Measurements from ENCODE around the gene SLC38A9. TPM values are rescaled to one million over a fixed set of nuclear protein-coding genes. Genes with fewer than 3 reads are reported as not detected.
"Not testable (repeated sequence)": the region's sequence is repeated elsewhere in the genome, so short reads cannot be mapped to it uniquely, and the experiment has no call there.

Gene SLC38A9, protein sequence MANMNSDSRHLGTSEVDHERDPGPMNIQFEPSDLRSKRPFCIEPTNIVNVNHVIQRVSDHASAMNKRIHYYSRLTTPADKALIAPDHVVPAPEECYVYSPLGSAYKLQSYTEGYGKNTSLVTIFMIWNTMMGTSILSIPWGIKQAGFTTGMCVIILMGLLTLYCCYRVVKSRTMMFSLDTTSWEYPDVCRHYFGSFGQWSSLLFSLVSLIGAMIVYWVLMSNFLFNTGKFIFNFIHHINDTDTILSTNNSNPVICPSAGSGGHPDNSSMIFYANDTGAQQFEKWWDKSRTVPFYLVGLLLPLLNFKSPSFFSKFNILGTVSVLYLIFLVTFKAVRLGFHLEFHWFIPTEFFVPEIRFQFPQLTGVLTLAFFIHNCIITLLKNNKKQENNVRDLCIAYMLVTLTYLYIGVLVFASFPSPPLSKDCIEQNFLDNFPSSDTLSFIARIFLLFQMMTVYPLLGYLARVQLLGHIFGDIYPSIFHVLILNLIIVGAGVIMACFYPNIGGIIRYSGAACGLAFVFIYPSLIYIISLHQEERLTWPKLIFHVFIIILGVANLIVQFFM
- total RNA-seq, result 10 to 100 TPM in 3 of 9 donors, 1 to 10 TPM in 6; 3.9 to 13.5 (median 7.3) TPM
- polyA plus RNA-seq, result 1 to 10 TPM; 6.3 TPM
- long read RNA-seq, donor 1, partial matches to known transcripts, result 0 of 1 reads
- long read RNA-seq, donor 1, other reads (novel, unspliced or antisense), result 1 of 1 reads
- long read RNA-seq, donor 2, transcript SLC38A9-202 (16 exons, 2,927 nt), result major isoform, 9 of 18 reads
- long read RNA-seq, donor 2, partial matches to known transcripts, result 3 of 18 reads
- long read RNA-seq, donor 2, other reads (novel, unspliced or antisense), result 6 of 18 reads
- long read RNA-seq, donor 3, partial matches to known transcripts, result 0 of 6 reads
- long read RNA-seq, donor 3, other reads (novel, unspliced or antisense), result 2 of 6 reads

DNA sequence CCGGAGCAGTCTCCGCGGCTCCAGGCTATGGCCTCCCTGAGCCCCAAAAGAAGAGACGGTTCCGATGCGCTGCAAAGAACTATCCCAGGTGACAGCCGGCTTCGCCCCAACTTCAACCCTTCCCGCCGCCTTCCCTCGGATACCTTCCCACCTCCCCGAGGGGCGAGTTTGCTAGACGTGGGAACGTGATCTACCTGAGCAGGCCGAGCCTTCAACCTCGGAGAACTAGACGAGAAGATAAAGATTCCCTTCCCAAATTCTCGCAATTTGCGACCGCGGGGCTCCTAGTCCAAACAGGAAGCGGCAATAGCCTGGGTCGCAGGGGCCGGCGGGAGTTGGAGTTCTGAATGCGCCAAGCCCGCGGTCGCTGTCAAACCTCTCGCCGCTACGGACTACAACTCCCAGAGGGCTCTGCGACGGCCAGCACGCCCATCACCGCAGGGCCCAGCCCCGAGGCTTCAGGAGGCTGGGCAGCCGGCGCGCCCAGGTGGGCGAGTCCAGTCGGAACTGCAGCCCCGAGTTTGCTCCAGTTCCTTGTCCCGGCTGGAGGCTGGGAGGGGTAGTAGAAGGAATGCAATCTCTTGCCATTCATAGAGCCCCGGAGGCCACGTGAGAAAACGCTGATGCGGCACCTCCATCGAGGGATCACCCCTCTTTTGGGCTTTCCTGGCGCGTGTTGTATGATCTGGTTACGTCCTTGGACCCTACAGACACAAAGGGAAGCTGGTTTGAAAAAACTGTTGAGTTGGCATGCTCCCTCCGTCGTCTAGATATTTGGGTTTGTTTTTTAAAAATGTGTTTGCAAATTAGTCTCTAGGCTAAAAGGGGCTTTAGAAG, at the start of gene SLC38A9:
SLC38A9 (minus strand) TSS at position 302 of the 837 bp plus-strand sequence. CDS start 14,366 bp downstream, outside the sequence.
- Histone ChIP-seq H3K9me3 (peaks cover 0 to 3% (median 0%) of the 10 kb centered on the region in 12 donors), H3K27me3 (no peaks in the 10 kb centered on the region), H3K4me1 (peaks cover 0 to 26% (median 7%) of the 10 kb centered on the region in 12 donors), H3K4me3 (peak within 1 kb of the TSS; percentile 56 to 97 (median 90)), H3K27ac (peak within 1 kb of the TSS in 11 of 12 donors; percentile 13 to 80 (median 65)), H3K36me3 (peaks cover 0 to 18% (median 10%) of the 10 kb centered on the region in 9 donors)
- TF ChIP-seq POLR2A (IDR thresholded peaks at IDR 0.05), result peak in 1 of 2 donors; percentile 67
- TF ChIP-seq, protein P1, sequence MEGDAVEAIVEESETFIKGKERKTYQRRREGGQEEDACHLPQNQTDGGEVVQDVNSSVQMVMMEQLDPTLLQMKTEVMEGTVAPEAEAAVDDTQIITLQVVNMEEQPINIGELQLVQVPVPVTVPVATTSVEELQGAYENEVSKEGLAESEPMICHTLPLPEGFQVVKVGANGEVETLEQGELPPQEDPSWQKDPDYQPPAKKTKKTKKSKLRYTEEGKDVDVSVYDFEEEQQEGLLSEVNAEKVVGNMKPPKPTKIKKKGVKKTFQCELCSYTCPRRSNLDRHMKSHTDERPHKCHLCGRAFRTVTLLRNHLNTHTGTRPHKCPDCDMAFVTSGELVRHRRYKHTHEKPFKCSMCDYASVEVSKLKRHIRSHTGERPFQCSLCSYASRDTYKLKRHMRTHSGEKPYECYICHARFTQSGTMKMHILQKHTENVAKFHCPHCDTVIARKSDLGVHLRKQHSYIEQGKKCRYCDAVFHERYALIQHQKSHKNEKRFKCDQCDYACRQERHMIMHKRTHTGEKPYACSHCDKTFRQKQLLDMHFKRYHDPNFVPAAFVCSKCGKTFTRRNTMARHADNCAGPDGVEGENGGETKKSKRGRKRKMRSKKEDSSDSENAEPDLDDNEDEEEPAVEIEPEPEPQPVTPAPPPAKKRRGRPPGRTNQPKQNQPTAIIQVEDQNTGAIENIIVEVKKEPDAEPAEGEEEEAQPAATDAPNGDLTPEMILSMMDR (IDR thresholded peaks at IDR 0.05), result no peak
- intact Hi-C loops (cut with DNase I), result loop anchor here in 6 of 10 donors (5.0 to 10.0 kb wide), 3 partner anchors 483 to 493 kb away; no protein-coding TSS in a partner anchor
- peak; percentile 96 to 97 (median 97) for DNase-seq
- WGBS, 4 donors, result 0 to 1% (median 1%) methylated on average over 38 to 55 of the region's 55 CpGs
- ATAC-seq, result peak; percentile 100

DNA sequence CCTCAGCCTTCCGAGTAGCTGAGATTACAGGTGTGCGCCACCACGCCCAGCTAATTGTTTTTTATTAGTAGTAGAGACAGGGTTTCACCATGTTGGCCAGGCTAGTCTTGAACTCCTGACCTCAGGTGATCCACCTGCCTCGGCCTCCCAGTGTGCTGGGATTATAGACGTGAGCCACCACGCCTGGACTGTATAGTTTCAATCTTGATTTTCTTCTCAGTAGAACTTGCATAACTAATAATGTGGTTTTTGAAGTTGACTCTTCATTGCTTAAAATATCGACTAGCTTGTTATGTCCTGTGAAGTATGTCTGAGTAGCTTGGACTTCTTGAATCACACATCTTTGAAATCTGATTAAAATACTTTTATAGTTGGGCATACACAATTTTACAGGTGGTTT, 49.6 kb upstream of the SLC38A9 start:
- intact Hi-C loops (cut with DNase I); H3K4me1 ChIP-seq; DNase-seq; H3K36me3 ChIP-seq; ATAC-seq; H3K9me3 ChIP-seq; H3K27ac ChIP-seq; H3K4me3 ChIP-seq; H3K27me3 ChIP-seq: not testable (repeated sequence)
- WGBS, 4 donors, result 94 to 95% (median 94%) methylated on average over 7 of the region's 7 CpGs

DNA sequence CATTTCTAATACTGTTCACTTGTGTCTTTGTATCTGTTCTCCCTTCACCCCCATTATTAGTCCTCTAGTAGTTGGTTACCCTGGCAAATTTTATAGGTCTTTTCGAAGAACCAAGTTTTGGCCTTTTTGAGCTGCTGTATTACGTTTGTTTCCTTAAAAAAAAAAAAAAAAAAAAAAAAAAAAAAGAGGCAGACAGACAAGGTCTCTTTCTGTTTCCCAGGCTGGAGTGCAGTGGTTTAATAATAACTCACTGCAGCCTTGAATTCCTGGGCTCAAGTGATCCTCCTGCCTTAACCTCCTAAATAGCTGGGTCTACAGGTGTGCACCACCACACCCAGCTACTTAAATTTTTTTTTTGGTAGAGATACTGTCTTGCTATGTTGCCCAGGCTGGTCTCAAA, 46.6 kb upstream of the SLC38A9 start:
- Histone ChIP-seq H3K4me3 (no peak overlapping the region), H3K27ac (no peak overlapping the region), H3K9me3 (no peaks in the 10 kb centered on the region), H3K4me1 (no peaks in the 10 kb centered on the region), H3K36me3 (no peaks in the 10 kb centered on the region), H3K27me3 (peaks cover 0 to 6% (median 0%) of the 10 kb centered on the region in 9 donors)
- TF ChIP-seq, protein P1 (IDR thresholded peaks at IDR 0.05), result no peak
- no peak for TF ChIP-seq POLR2A (IDR thresholded peaks at IDR 0.05)
- DNase-seq, result no peak
- ATAC-seq, result no peak
- intact Hi-C loops (cut with DNase I), result no loop called here
- 71 to 79% (median 73%) methylated on average over 2 of the region's 2 CpGs for WGBS, 4 donors

DNA sequence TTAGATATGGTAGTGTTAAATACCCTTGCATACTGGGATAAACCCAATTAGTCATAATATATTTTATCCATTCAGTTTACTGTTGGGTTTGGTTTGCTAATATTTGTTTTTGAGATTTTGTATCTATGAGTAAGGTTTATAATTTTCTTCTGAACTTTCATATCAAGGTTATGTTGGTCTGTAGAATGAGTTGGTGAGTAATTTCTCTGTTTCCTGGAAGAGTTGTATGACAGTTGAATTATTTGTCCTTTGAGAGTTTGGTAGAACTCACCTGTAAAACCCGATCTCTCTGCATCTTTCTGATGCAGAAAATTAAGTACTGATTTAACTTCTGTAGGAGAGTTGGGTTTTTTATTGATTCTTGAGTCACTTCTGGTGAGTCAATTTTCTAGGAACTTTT, 46.1 kb upstream of the SLC38A9 start:
- Histone ChIP-seq H3K27me3 (peaks cover 0 to 6% (median 0%) of the 10 kb centered on the region in 9 donors), H3K9me3 (no peaks in the 10 kb centered on the region), H3K36me3 (no peaks in the 10 kb centered on the region), H3K4me1 (no peaks in the 10 kb centered on the region), H3K4me3 (no peak overlapping the region), H3K27ac (no peak overlapping the region)
- no peak for TF ChIP-seq POLR2A (IDR thresholded peaks at IDR 0.05)
- TF ChIP-seq, protein P1 (IDR thresholded peaks at IDR 0.05), result no peak
- intact Hi-C loops (cut with DNase I), result no loop called here
- 89 to 98% (median 94%) methylated on average over 1 of the region's 1 CpG for WGBS, 4 donors
- no peak for ATAC-seq
- DNase-seq, result no peak

All from heart left ventricle (tissue), 16 donors.